Uterus (tissue), 4 donors: ENCODE results near the gene BCO1. TPM values are rescaled to one million over a fixed set of nuclear protein-coding genes. Genes with fewer than 3 reads are reported as not detected.

Experiments used
- DNase-seq, 2 donors: peaks; one replicate each; pipeline ENCODE4 v3.0.0-alpha.2; 2019 to 2020
- H3K27ac ChIP-seq, 2 donors: fragments of 200-600 bp; sonication (generic); 1 replicate in 1 of 2; 2 replicates in 1 of 2; pipeline ENCODE4 v1.5.1; 2016 to 2018
- H3K27me3 ChIP-seq, 2 donors: fragments of 200-600 bp; sonication (generic); one replicate each; pipeline ENCODE4 v1.5.1; 2018 to 2019; ENCODE audit warnings: control low read depth in 1 of 2
- H3K36me3 ChIP-seq, 2 donors: fragments of 200-600 bp; sonication (generic); one replicate each; pipeline ENCODE4 v1.5.1; 2019; ENCODE audit warnings: control low read depth in 1 of 2
- H3K4me1 ChIP-seq, 2 donors: fragments of 200-600 bp; sonication (generic); one replicate each; pipeline ENCODE4 v1.5.1; 2018 to 2019; ENCODE audit warnings: control low read depth in 1 of 2
- H3K4me3 ChIP-seq, 2 donors: fragments of 200-600 bp; sonication (generic); 1 replicate in 1 of 2; 2 replicates in 1 of 2; pipeline ENCODE4 v1.5.1; 2018 to 2019; ENCODE audit warnings: mild to moderate bottlenecking in 1 of 2
- H3K9me3 ChIP-seq, 2 donors: fragments of 200-600 bp; sonication (generic); one replicate each; pipeline ENCODE4 v1.5.1; 2019; ENCODE audit warnings: control low read depth in 1 of 2
- CTCF ChIP-seq, 4 experiments: fragments of 200-600 bp in 2 of 4; fragments of 450-650 bp in 2 of 4; sonication (generic) in 2 of 4; IDR thresholded peaks; one replicate each; pipeline ENCODE4 v1.5.1; 2016 to 2019; ENCODE audit warnings: antibody characterized with exemption in 4 of 4, mild to moderate bottlenecking in 2 of 4, moderate library complexity in 1 of 4
- POLR2A ChIP-seq, 2 donors: fragments of 450-650 bp; IDR thresholded peaks; one replicate each; pipeline ENCODE4 v1.6.1; 2016; ENCODE audit warnings: antibody characterized with exemption in 2 of 2, mild to moderate bottlenecking in 1 of 2, moderate library complexity in 1 of 2
- intact Hi-C: fragments of 100-400 bp; cut with DNase I; formaldehyde crosslinking; loops from one replicate; pipeline ENCODE4 v1.15.1; 2023; ENCODE audit warnings: low total_unique reads
- total RNA-seq, 4 donors: library from RNA; depleted of rRNA in 3 of 4; stranded (reverse); fragments of >200 nt in 3 of 4; gene quantifications; one replicate each; pipeline versions ENCODE4 v1.1.0 to v1.2.4, GENCODE V29; 2014 to 2023
- donor health status: DM: yes; HTN: yes; CAD: no.

BCO1 gene, protein sequence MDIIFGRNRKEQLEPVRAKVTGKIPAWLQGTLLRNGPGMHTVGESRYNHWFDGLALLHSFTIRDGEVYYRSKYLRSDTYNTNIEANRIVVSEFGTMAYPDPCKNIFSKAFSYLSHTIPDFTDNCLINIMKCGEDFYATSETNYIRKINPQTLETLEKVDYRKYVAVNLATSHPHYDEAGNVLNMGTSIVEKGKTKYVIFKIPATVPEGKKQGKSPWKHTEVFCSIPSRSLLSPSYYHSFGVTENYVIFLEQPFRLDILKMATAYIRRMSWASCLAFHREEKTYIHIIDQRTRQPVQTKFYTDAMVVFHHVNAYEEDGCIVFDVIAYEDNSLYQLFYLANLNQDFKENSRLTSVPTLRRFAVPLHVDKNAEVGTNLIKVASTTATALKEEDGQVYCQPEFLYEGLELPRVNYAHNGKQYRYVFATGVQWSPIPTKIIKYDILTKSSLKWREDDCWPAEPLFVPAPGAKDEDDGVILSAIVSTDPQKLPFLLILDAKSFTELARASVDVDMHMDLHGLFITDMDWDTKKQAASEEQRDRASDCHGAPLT
- total RNA-seq = 1 to 10 TPM in 1 of 4 donors, under 1 TPM in 2, not detected in 1; 0.27 to 2.6 (median 0.97) TPM

- peak in 1 of 2 donors; percentile 31 for DNase-seq
- intact Hi-C loops = no loop called here
- Histone ChIP-seq H3K4me3 (peak within 1 kb of the TSS; percentile 7 to 37), H3K27ac (peak within 1 kb of the TSS; percentile 78 to 85), H3K36me3 (no peaks in the 10 kb centered on the region), H3K4me1 (no peaks in the 10 kb centered on the region), H3K9me3 (no peaks in the 10 kb centered on the region), H3K27me3 (no peaks in the 10 kb centered on the region)
- TF ChIP-seq POLR2A (IDR thresholded peaks at IDR 0.05) (no peak), CTCF (IDR thresholded peaks at IDR 0.05) (no peak)
Measured at GRCh38 chr16:81238296-81239011, at the start of gene BCO1. Gene BCO1, plus strand, starts transcription at chr16:81238689. Its CDS starts 220 bp downstream, at chr16:81238909.

- intact Hi-C loops = no loop called here
- no peaks in the 10 kb centered on the region for H3K9me3 ChIP-seq
- TF ChIP-seq CTCF (IDR thresholded peaks at IDR 0.05) (no peak), POLR2A (IDR thresholded peaks at IDR 0.05) (no peak)
- peak overlapping the region; percentile 41 to 61 for H3K27ac ChIP-seq
- no peak overlapping the region for H3K4me3 ChIP-seq
- DNase-seq = peak; percentile 80 to 88
- H3K4me1 ChIP-seq = no peaks in the 10 kb centered on the region
- no peaks in the 10 kb centered on the region for H3K27me3 ChIP-seq
- no peaks in the 10 kb centered on the region for H3K36me3 ChIP-seq
Measured at GRCh38 chr16:81189100-81189664, 49.3 kb upstream of the BCO1 start.

DNA sequence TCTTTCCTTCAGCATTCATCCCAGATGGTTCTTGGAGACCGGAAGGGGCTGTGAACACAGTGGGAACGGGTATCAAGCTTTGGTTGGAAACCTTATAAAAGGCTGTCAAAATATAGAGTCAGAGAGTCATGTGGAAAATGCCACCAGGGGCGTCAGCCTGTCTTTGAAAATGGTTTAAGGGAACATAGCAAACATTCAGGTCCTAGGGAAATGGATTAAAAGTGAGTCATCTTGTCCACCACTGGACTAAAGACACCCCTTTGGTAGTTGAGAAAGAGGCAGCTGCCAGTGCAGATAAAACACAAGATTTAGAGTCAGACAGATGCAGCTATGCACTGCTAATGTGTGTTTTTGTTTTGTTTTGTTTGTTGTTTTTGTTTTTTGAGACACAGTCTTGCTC is 47.8 kb upstream of the BCO1 start:
- Histone ChIP-seq H3K27ac (peak overlapping the region in 1 of 2 donors; percentile 19), H3K4me1 (no peaks in the 10 kb centered on the region), H3K27me3 (no peaks in the 10 kb centered on the region), H3K9me3 (no peaks in the 10 kb centered on the region), H3K4me3 (no peak overlapping the region), H3K36me3 (no peaks in the 10 kb centered on the region)
- intact Hi-C loops = no loop called here
- TF ChIP-seq CTCF (IDR thresholded peaks at IDR 0.05) (no peak), POLR2A (IDR thresholded peaks at IDR 0.05) (no peak)
- no peak for DNase-seq

DNA sequence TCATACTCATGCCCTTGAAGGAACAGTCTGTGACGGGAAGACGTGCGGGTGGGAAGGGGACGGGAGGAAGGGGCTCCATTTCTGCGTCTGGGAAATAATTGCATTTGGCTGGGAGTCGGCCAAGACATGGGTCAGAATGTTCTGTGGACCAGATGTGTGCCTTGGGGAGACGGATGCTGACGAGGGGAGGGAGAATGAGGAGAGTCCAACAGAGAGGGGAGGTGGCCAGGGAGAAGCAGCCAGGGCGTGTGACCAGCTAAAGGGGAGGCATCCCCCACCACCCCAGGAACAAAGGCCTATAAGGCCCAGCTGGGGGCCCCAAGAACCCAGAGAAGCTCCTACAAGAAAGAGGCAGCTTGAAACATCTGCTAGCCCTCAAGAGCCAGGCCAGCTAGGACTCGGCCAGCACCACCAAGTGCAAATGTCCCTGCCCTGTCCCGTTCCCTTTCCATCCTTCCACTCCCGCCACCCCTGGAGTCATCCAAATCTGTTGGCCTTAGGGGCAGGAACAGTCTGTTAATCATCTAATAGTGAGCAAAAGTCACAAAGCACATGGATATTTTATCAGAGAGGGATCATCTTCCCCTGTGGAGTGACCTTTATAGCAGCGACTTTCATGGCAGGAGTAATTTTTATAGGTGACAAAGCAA is 42.5 kb upstream of the BCO1 start:
- no peak for DNase-seq
- H3K9me3 ChIP-seq = no peaks in the 10 kb centered on the region
- no peak overlapping the region for H3K4me3 ChIP-seq
- H3K27ac ChIP-seq = no peak overlapping the region
- no peak for TF ChIP-seq POLR2A (IDR thresholded peaks at IDR 0.05)
- TF ChIP-seq CTCF (IDR thresholded peaks at IDR 0.05) = no peak
- H3K27me3 ChIP-seq = no peaks in the 10 kb centered on the region
- intact Hi-C loops = no loop called here
- no peaks in the 10 kb centered on the region for H3K36me3 ChIP-seq
- no peaks in the 10 kb centered on the region for H3K4me1 ChIP-seq
